K562 (cell line): ENCODE results near the gene SEZ6. TPM values are rescaled to one million over a fixed set of nuclear protein-coding genes. Genes with fewer than 3 reads are reported as not detected.
A peak's percentile ranks its signal among the peaks of the same experiment; 100 is the strongest.

Experiments used
- ATF7 ChIP-seq: fragments of 450-650 bp; IDR thresholded peaks from 2 replicates; pipeline ENCODE4 v1.7.1; 2014; ENCODE audit warnings: mild to moderate bottlenecking, moderate library complexity
- BCL6 ChIP-seq: fragments of 250-450 bp; sonication (Bioruptor Pico); IDR thresholded peaks from 2 replicates; pipeline ENCODE4 v1.4.0; 2020
- CREB1 ChIP-seq, 2 experiments: sonication (generic) in 1 of 2; formaldehyde crosslinking in 1 of 2; IDR thresholded peaks; 2 replicates each; pipeline versions ENCODE4 v1.6.1 to v1.8.0; 2012 to 2022; ENCODE audit warnings: inconsistent platforms in 1 of 2, mild to moderate bottlenecking in 1 of 2, missing genetic modification reagents in 1 of 2, moderate library complexity in 1 of 2
- DNMT1 ChIP-seq: fragments of 450-650 bp; IDR thresholded peaks from 2 replicates; pipeline ENCODE4 v1.6.1; 2016; ENCODE audit warnings: antibody characterized with exemption, mild to moderate bottlenecking
- FOXO4 ChIP-seq: fragments of 450-650 bp; formaldehyde crosslinking; IDR thresholded peaks from 2 replicates; pipeline ENCODE4 v1.4.0; 2020; ENCODE audit warnings: mild to moderate bottlenecking, moderate library complexity
- GATAD2B ChIP-seq: fragments of 450-650 bp; IDR thresholded peaks from 2 replicates; pipeline ENCODE4 v1.6.1; 2017; ENCODE audit warnings: mild to moderate bottlenecking, borderline replicate concordance
- MCM2 ChIP-seq: fragments of 450-650 bp; IDR thresholded peaks from 2 replicates; pipeline ENCODE4 v1.6.1; 2017; ENCODE audit warnings: low read depth, mild to moderate bottlenecking
- MEF2D ChIP-seq: conservative IDR thresholded peaks from 2 replicates; pipeline ENCODE4 v1.6.1; 2016; ENCODE audit warnings: low read depth, missing genetic modification characterization, missing compliant biosample characterization
- MXI1 ChIP-seq: IDR thresholded peaks from 2 replicates; pipeline ENCODE4 v1.6.1; 2011; ENCODE audit warnings: low read depth, mild to moderate bottlenecking, improper control_type of control experiment, low read length
- NFRKB ChIP-seq: fragments of 450-650 bp; IDR thresholded peaks from 2 replicates; pipeline ENCODE4 v1.6.1; 2016; ENCODE audit warnings: low read depth
- TAF9B ChIP-seq: fragments of 450-650 bp; IDR thresholded peaks from 2 replicates; pipeline ENCODE4 v1.6.1; 2018; ENCODE audit warnings: mild to moderate bottlenecking; ENCODE audit not compliant: partially characterized antibody
- U2AF1 ChIP-seq: fragments of 200-400 bp; formaldehyde crosslinking; optimal IDR thresholded peaks from 2 replicates; pipeline ENCODE3; 2017; ENCODE audit warnings: mild to moderate bottlenecking, low read depth, low read length, moderate library complexity
- ZBED1 ChIP-seq: IDR thresholded peaks from 2 replicates; pipeline ENCODE4 v1.6.1; 2014
- ZFPM2 ChIP-seq: fragments of 250-450 bp; sonication (Bioruptor Pico); IDR thresholded peaks from 2 replicates; pipeline ENCODE4 v1.5.1; 2022; ENCODE audit warnings: mild to moderate bottlenecking
- ZNF3 ChIP-seq: fragments of 250-450 bp; sonication (Bioruptor Pico); IDR thresholded peaks from 2 replicates; pipeline ENCODE4 v1.5.0; 2021; ENCODE audit warnings: mild to moderate bottlenecking, moderate library complexity
- ZNF583 ChIP-seq: fragments of 250-450 bp; sonication (Bioruptor Pico); IDR thresholded peaks from 2 replicates; pipeline ENCODE4 v1.4.0; 2020
- ZNF644 ChIP-seq: fragments of 200-800 bp; sonication (Bioruptor generic); IDR thresholded peaks from 2 replicates; pipeline ENCODE4 v1.6.1; 2016; ENCODE audit warnings: low read depth, missing genetic modification characterization, missing compliant biosample characterization
- polyA plus RNA-seq, 8 experiments: library from polyadenylated mRNA; depleted of rRNA in 4 of 8; stranded (reverse) in 5 of 8; unstranded in 3 of 8; fragments of >200 nt; fragmentation: Nextera tagmentation in 2 of 8; fragmentation: Illumina TruSeq in 1 of 8; extraction: Ambion mirVana in 2 of 8; extraction: Trizol in 1 of 8; gene quantifications; 2 replicates each; pipeline versions ENCODE4 v1.2.1 to v1.2.3, GENCODE V29; 2011 to 2014; ENCODE audit warnings: inconsistent platforms in 1 of 8, missing spikeins in 1 of 8
- total RNA-seq, 7 experiments: library from RNA; depleted of rRNA in 6 of 7; stranded (reverse); fragments of >200 nt in 6 of 7; fragmentation: Illumina TruSeq in 2 of 7; extraction: Trizol in 2 of 7; gene quantifications; 2 replicates each; pipeline versions ENCODE4 v1.2.1 to v1.2.3, GENCODE V29; 2011 to 2021; ENCODE audit warnings: low replicate concordance in 1 of 7
- TF ChIP-seq, protein P1 (sequence below): sonication (generic); formaldehyde crosslinking; IDR thresholded peaks from 2 replicates; pipeline ENCODE4 v1.8.1; 2023; ENCODE audit warnings: missing genetic modification reagents, mild to moderate bottlenecking, borderline replicate concordance
- TF ChIP-seq, protein P2 (sequence below): fragments of 450-650 bp; IDR thresholded peaks from one replicate; pipeline ENCODE4 v1.6.1; 2018; ENCODE audit warnings: mild to moderate bottlenecking, moderate library complexity; ENCODE audit not compliant: partially characterized antibody

The SEZ6 gene
- total and polyA plus RNA-seq, 9 of the 15 experiments (the other 6 are each of a cell fraction or from before 2014, with no cell fraction given) = not detected

DNA sequence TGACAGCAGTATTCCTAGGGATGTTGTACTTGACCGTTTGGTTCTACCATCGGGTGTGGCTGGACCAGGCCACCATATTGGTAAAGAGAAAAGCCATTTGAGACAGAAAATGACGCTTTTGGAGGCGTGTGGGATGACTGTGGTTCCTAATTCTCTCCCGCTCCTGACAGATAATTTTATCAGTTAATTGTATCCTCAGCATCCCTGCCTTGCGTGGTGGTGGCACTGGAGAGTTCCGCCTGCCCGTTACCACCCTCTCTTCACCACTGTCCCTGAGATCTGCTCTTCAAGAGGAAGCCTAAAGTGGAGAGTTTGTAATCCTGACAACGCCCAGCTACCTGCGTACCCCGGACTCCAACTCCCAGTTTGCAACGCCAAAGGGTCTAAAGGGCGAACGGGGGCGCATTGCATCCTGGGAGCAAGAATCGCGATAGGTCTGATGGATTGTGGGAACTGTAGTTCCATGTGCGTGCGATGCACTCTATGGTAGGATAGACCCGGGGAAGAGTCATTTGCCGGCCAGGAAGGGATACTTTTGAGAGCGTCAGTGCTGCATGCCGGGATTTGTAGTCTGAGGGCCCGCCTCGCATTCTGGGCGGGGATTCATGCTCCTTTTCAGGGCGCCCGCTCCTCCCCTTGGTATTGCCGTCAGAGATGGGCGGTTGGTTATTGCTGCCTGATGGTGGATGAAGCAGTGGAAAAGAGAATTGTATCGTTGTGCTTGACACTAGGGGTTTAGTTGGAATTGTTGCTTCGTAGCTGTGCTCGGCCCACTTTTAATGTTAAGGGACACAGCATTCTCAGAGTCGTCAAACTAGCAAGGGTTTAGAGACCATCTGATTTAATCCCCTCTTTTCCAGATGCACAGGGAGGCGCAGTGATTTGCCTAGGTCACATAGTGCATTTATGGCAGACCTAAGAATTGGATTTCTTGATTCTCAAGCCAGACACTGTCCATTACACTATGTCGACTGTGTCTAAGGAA lies 53.5 kb downstream of the SEZ6 start (continued):
- TF ChIP-seq, protein P1, sequence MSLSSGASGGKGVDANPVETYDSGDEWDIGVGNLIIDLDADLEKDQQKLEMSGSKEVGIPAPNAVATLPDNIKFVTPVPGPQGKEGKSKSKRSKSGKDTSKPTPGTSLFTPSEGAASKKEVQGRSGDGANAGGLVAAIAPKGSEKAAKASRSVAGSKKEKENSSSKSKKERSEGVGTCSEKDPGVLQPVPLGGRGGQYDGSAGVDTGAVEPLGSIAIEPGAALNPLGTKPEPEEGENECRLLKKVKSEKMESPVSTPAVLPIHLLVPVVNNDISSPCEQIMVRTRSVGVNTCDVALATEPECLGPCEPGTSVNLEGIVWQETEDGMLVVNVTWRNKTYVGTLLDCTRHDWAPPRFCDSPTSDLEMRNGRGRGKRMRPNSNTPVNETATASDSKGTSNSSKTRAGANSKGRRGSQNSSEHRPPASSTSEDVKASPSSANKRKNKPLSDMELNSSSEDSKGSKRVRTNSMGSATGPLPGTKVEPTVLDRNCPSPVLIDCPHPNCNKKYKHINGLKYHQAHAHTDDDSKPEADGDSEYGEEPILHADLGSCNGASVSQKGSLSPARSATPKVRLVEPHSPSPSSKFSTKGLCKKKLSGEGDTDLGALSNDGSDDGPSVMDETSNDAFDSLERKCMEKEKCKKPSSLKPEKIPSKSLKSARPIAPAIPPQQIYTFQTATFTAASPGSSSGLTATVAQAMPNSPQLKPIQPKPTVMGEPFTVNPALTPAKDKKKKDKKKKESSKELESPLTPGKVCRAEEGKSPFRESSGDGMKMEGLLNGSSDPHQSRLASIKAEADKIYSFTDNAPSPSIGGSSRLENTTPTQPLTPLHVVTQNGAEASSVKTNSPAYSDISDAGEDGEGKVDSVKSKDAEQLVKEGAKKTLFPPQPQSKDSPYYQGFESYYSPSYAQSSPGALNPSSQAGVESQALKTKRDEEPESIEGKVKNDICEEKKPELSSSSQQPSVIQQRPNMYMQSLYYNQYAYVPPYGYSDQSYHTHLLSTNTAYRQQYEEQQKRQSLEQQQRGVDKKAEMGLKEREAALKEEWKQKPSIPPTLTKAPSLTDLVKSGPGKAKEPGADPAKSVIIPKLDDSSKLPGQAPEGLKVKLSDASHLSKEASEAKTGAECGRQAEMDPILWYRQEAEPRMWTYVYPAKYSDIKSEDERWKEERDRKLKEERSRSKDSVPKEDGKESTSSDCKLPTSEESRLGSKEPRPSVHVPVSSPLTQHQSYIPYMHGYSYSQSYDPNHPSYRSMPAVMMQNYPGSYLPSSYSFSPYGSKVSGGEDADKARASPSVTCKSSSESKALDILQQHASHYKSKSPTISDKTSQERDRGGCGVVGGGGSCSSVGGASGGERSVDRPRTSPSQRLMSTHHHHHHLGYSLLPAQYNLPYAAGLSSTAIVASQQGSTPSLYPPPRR (CRISPR knock-in tag) = no peak
- TF ChIP-seq MEF2D (tag) = no peak; the same call in 1 of the 2 replicates
- no peak for TF ChIP-seq MCM2
- peak; percentile 97 for TF ChIP-seq ZNF644 (tag)
- TF ChIP-seq FOXO4 (CRISPR knock-in tag) = no peak
- peak; percentile 65 for TF ChIP-seq CREB1 (IDR thresholded peaks at IDR 0.05)
- peak; percentile 85 for TF ChIP-seq CREB1 (CRISPR knock-in tag; IDR thresholded peaks at IDR 0.05)
- peak; percentile 75; the same call in 1 of the 2 replicates for TF ChIP-seq ZNF583
- peak; percentile 99 for TF ChIP-seq NFRKB
- no peak for TF ChIP-seq GATAD2B
- TF ChIP-seq ZNF3 (CRISPR knock-in tag) = no peak
- 0 out of 2 replicates have a peak, but pooled peaks have one; percentile 74 for TF ChIP-seq ZFPM2 (CRISPR knock-in tag)
- 0 out of 2 replicates have a peak, but pooled peaks have one; percentile 51 for TF ChIP-seq DNMT1
- TF ChIP-seq, protein P2, sequence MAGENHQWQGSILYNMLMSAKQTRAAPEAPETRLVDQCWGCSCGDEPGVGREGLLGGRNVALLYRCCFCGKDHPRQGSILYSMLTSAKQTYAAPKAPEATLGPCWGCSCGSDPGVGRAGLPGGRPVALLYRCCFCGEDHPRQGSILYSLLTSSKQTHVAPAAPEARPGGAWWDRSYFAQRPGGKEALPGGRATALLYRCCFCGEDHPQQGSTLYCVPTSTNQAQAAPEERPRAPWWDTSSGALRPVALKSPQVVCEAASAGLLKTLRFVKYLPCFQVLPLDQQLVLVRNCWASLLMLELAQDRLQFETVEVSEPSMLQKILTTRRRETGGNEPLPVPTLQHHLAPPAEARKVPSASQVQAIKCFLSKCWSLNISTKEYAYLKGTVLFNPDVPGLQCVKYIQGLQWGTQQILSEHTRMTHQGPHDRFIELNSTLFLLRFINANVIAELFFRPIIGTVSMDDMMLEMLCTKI = no peak
- peak; percentile 61; the same call in 1 of the 2 replicates for TF ChIP-seq MXI1
- peak; percentile 84 for TF ChIP-seq TAF9B
- TF ChIP-seq ZBED1 = peak; percentile 99
- TF ChIP-seq U2AF1 = no peak
- TF ChIP-seq ATF7 = peak; percentile 87
- TF ChIP-seq BCL6 (CRISPR knock-in tag) = peak; percentile 74; the same call in 1 of the 2 replicates
